GM08714 (cell line): Measurements from ENCODE around the gene SLC22A5.

Experiments used
- H3K4me3 ChIP-seq: fragments of 200-500 bp; sonication (Bioruptor generic); 2 replicates; pipeline ENCODE4 v1.5.1; 2014; ENCODE audit warnings: mild to moderate bottlenecking, low read length, inconsistent platforms
- ZNF274 ChIP-seq: IDR thresholded peaks from 2 replicates; pipeline ENCODE4 v1.6.1; 2012; ENCODE audit warnings: mild to moderate bottlenecking, low read depth, low read length

SLC22A5 gene

DNA sequence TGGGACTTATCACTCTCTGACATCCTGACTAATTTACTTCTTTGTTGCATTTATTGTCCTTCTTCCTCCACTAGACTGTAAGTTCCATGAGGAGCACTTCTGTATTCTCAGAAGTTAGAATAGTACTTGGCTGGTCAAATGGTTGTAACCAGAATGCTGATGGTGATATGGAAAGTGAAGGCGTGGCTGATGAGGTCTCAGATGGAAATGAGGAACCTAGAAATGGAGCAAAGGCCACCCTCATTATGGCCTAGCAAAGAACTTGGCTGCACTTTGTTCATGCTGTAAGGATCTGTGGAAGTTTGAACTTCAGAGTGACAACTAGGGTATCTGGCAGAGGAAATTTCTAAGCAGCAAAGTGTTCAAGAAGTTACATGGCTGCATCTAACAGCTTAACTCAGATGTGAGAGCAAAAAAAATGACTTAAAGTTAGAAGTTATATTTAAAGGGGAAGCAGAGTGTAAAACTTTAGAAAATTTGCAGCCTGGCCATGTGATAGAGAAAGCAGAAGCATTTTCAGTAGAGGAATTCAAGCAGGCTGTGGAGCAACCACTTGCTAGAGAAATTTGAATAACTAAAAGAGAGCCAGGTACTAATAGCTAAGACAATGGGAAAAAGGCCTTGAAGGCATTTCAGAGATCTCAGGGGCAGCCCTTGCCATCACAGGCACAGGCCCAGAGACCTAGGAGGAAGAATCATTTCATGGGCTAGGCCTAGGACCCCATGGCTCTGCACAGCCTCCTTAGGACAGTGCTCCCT is 14.9 kb upstream of the SLC22A5 start:
- no peak for TF ChIP-seq ZNF274
- no peak overlapping the region for H3K4me3 ChIP-seq

DNA sequence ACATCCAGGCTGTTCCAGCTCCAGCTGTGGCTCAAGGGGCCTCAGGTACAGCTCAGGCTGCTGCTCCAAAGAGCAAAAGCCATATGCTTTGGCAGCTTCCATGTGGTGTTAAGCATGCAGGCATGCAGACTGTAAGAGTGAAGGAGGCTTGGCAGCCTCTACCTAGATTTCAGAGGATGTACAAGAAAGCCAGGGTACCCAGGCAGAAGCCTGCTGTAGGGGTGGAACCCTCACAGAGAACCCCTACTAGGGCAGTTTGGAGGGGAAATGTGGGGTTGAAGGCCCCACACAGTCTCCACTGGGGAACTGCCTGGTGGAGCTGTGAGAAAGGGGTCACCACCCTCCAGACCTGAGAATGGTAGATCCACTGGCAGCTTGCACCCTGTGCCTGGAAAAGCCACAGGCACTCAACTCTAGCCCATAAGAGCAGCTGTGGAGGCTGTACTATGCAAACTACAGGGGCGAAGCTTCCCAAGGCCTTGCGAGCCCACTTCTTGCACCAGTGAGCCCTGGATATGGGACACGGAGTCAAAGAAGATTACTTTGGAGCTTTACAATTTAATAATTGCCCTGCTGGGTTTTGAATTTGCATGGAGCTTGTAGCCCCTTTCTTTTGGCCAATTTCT is 14.3 kb upstream of the SLC22A5 start:
- no peak for TF ChIP-seq ZNF274
- H3K4me3 ChIP-seq, result no peak overlapping the region

DNA sequence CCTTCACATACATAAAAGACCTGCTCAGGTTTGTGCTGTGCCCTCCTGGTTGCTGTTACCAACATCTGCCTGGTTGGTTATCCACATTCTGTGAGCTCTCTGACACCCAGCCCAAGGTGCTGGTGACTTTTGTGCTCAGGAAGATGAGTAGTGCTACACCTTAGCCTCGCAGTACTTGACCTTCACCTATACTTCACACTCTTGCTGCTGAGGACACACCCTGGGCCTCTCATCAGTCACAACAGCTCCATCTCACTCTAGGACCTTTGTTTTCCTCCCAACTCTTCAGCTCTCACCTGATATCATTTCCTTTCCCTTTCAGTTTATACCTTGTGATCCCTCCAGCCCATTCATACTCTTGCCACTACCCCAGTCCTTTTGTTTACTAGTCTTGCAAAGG is 10.7 kb upstream of the SLC22A5 start:
- TF ChIP-seq ZNF274, result no peak
- no peak overlapping the region; the same call in 1 of the 2 replicates for H3K4me3 ChIP-seq

DNA sequence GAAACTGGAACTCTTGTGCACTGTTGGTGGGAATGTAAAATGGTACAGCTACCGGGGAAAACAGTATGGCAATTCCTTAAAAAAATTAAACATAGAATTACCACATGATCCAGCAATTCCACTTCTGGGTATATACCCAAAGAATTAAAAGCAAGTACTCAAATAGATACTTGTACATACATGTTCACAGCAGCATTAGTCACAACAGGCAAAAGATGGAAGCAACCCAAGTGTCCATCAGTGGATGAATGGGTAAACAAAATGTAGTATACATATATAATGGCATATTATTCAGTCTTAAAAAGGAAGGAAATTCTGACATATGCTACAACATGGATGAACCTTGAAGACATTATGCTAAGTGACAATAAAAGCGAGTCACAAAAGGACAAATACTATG is 7.4 kb upstream of the SLC22A5 start:
- TF ChIP-seq ZNF274, result no peak

DNA sequence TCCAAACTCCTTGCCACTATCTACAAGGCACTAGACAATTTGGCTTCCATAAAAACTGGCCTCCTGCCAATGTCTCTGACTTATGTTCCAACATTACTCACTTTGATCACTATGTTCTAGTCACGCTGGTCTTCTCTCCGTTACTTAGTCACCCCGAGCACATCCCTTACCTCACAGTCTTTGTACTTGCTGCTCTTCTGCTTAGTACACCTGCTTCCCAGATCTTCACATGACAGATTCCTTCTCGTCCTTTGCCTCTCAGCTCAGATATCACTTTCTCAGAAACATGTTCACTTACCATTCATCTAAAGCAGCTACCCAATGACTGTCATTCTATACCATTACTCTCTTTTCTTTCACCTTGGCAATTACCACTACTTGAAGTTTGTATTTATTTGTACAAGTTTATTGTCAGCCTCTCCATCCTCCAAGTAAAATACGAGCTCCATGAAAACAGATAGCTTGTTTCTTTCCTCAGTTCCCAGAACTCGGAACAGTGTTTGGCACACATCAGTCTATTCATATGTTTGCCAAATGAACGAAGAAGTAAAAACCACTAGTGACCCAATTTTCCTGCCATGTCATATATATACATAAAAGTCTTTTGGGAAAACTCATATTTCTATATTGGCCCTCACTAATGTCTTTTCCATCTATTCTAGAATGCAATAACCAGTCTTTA is 5.9 kb upstream of the SLC22A5 start:
- H3K4me3 ChIP-seq, result no peak overlapping the region
- no peak for TF ChIP-seq ZNF274

More for the DNA sequence above, 7.4 kb upstream of the SLC22A5 start:
- H3K4me3 ChIP-seq, result no peak overlapping the region

- no peak for TF ChIP-seq ZNF274
- H3K4me3 ChIP-seq, result no peak overlapping the region
Measured at GRCh38 chr5:132364319-132364718, 5.2 kb upstream of the SLC22A5 start.

- no peak for TF ChIP-seq ZNF274
- H3K4me3 ChIP-seq, result no peak overlapping the region
Measured at GRCh38 chr5:132365213-132365612, 4.3 kb upstream of the SLC22A5 start.

DNA sequence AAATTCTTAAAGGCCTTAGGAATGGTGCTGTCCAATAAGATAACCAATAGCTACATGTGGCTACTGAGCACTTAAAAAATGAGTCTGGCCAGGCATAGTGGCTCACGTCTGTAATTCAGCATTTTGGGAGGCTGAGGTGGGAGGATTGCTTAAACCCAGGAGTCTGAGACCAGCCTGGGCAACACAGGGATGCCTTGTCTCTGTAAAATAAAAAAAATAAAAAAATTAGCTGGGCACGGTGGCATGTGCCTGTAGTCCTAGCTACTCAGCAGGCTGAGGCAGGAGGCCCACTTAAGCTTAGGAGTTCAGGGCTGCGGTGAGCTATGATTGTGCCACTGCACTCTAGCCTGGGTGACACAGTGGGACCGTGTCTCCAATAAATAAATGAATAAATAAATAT is 1.3 kb upstream of the SLC22A5 start:
- no peak overlapping the region for H3K4me3 ChIP-seq
- no peak for TF ChIP-seq ZNF274

DNA sequence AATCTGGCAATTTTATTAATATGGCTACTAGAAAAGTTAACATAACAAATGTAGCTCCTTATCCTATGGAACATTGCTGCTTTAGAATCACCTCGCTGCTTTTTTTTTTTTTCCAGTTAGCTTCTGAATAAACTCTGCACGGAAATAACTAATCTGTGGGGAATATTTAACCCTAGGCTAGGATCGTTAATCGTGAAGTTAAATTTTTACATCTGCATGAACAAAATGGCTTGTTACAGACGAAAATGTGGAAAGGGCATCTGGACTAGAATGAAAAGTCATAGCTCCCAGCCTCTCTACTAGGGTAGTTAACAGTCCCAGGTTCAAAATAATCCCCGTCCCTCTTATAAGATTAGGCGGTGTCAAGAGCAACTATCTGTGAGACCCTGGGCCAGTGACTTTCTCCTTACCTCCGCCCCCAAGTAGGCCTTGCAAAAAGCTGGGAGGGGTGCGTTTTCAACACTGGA is 470 bp upstream of the SLC22A5 start:
- TF ChIP-seq ZNF274, result no peak
- H3K4me3 ChIP-seq, result peak overlapping the region; percentile 64

- no peak for TF ChIP-seq ZNF274
- H3K4me3 ChIP-seq, result peak overlapping the region; percentile 64
Measured at GRCh38 chr5:132370181-132370970, 866 bp downstream of the SLC22A5 start.

DNA sequence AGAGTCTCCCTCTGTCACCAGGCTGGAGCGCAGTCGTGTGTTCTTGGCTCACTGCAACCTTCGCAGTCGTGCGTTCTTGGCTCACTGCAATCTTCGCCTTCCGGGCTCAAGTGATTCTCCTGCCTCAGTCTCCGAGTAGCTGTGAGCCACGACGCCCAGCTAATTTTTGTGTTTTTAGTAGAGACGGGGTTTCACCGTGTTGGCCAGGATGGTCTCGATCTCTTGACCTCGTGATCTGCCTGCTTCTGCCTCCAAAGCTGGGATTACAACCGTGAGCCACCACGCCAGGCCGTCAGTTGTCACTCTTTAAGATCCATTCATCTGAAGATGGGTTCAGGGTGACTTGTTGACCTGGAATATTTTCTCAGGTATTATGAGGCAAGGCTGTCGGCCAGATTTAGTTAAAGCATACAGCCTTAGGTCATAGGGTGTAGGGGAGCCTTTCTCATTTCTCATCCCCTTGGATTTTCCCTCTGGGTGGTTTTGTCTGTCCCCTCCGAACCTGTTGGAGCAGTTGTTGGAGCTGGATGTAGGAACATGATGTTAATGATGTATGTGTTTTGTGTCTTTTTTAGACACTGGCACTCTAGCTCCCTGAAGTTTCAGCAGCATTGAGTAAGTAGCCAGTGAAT is 1.6 kb downstream of the SLC22A5 start:
- no peak overlapping the region for H3K4me3 ChIP-seq
- TF ChIP-seq ZNF274, result no peak

- no peak for TF ChIP-seq ZNF274
- H3K4me3 ChIP-seq, result no peak overlapping the region
Measured at GRCh38 chr5:132371603-132371994, 2.1 kb downstream of the SLC22A5 start.

DNA sequence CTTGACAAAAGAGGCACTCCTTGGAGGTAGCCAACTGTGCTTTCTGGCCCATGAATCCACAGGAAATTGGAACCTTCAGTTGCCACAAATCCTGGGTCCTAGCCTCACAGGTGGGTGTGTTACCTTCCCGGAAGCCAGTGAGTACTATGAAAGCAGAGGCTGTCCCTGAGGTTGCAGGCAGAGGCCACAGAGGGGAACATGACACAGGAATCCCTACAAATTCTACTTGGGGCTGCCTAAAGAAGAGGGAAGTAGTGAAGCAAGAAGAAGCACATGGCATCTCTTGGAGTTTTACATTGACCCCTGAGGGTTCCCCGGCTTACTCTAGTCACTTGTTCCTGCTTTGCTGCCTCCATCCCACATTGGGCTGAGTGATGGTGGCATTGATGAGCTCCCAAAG is 2.6 kb downstream of the SLC22A5 start:
- no peak for TF ChIP-seq ZNF274
- no peak overlapping the region for H3K4me3 ChIP-seq

GRCh38 chr5:132372542-132372941 is 3.0 kb downstream of the SLC22A5 start:
- no peak for TF ChIP-seq ZNF274
- H3K4me3 ChIP-seq, result no peak overlapping the region
